ENCODE data around the gene CLASP1. TPM values are rescaled to one million over a fixed set of nuclear protein-coding genes. Genes with fewer than 3 reads are reported as not detected.

Gene CLASP1
- total RNA-seq, 4 donors from 2014 or later, result 14.1 to 110 (median 55.9) TPM

- H3K36me3 ChIP-seq, result no peaks in the 10 kb centered on the region
- no peak for DNase-seq
- H3K4me3 ChIP-seq, result no peak overlapping the region
- H3K27me3 ChIP-seq, result no peaks in the 10 kb centered on the region
- TF ChIP-seq, protein P1, sequence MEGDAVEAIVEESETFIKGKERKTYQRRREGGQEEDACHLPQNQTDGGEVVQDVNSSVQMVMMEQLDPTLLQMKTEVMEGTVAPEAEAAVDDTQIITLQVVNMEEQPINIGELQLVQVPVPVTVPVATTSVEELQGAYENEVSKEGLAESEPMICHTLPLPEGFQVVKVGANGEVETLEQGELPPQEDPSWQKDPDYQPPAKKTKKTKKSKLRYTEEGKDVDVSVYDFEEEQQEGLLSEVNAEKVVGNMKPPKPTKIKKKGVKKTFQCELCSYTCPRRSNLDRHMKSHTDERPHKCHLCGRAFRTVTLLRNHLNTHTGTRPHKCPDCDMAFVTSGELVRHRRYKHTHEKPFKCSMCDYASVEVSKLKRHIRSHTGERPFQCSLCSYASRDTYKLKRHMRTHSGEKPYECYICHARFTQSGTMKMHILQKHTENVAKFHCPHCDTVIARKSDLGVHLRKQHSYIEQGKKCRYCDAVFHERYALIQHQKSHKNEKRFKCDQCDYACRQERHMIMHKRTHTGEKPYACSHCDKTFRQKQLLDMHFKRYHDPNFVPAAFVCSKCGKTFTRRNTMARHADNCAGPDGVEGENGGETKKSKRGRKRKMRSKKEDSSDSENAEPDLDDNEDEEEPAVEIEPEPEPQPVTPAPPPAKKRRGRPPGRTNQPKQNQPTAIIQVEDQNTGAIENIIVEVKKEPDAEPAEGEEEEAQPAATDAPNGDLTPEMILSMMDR (IDR thresholded peaks at IDR 0.05), result no peak
- no peak for TF ChIP-seq POLR2A (IDR thresholded peaks at IDR 0.05)
- no peaks in the 10 kb centered on the region for H3K9me3 ChIP-seq
- intact Hi-C loops (cut with DNase I; ENCODE audit: low total_unique reads), result no loop called here
- H3K27ac ChIP-seq, result no peak overlapping the region
- H3K4me1 ChIP-seq, result no peaks in the 10 kb centered on the region
These were observed 143.2 kb downstream of the CLASP1 start for GRCh38 chr2:121505986-121506586.

GRCh38 chr2:121505005-121505404 lies 144.3 kb downstream of the CLASP1 start:
- intact Hi-C loops (cut with DNase I; ENCODE audit: low total_unique reads), result no loop called here
- Histone ChIP-seq H3K9me3 (no peaks in the 10 kb centered on the region), H3K4me1 (no peaks in the 10 kb centered on the region), H3K27me3 (no peaks in the 10 kb centered on the region), H3K36me3 (no peaks in the 10 kb centered on the region), H3K27ac (no peak overlapping the region), H3K4me3 (no peak overlapping the region)
- no peak for TF ChIP-seq POLR2A (IDR thresholded peaks at IDR 0.05)
- TF ChIP-seq, protein P1 (IDR thresholded peaks at IDR 0.05), result no peak
- DNase-seq, result no peak

DNA sequence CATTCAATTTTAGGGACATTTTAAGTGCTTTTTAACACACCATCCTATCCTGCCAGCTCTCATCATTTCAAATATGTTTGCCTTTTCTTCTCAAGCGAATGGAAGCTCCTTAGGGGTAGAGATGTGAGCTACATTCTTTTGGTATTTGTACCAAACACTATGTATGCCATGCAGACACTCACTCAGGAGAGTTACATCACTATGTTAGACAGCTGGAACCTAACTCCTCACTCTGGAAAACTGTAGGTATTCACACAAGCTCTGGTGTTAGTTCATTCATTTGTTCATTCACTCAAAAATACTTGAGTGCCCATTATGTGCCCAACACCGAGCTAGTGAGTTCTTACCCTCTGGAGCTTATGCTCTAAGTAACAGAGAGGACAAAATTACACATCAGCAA lies 144.9 kb downstream of the CLASP1 start:
- no peaks in the 10 kb centered on the region for H3K9me3 ChIP-seq
- no peak overlapping the region for H3K27ac ChIP-seq
- no peak overlapping the region for H3K4me3 ChIP-seq
- H3K27me3 ChIP-seq, result no peaks in the 10 kb centered on the region
- H3K4me1 ChIP-seq, result no peaks in the 10 kb centered on the region
- DNase-seq, result no peak
- TF ChIP-seq, protein P1 (IDR thresholded peaks at IDR 0.05), result no peak
- TF ChIP-seq POLR2A (IDR thresholded peaks at IDR 0.05), result no peak
- intact Hi-C loops (cut with DNase I; ENCODE audit: low total_unique reads), result no loop called here
- no peaks in the 10 kb centered on the region for H3K36me3 ChIP-seq

DNA sequence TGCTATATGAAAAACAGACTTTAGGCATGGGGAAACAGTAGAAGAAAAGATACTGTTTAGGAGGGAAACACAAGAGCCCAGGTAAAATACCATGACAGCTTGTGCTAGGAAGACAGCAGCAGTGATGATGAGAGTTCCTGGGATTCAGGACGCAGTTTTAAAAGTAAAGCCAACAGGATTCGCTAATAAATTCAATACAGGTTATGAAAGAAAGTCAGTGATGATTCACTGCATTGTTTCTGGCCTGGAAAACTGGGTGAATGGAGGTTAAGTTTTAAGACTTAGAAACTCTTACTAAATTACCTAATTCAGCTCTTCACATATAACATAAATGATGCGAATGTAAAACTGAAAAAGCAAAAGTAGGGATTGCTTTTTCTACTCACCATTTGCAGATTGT lies 146.5 kb downstream of the CLASP1 start:
- intact Hi-C loops (cut with DNase I; ENCODE audit: low total_unique reads), result no loop called here
- Histone ChIP-seq H3K4me3 (no peak overlapping the region), H3K27me3 (no peaks in the 10 kb centered on the region), H3K27ac (no peak overlapping the region), H3K36me3 (no peaks in the 10 kb centered on the region), H3K4me1 (no peaks in the 10 kb centered on the region), H3K9me3 (no peaks in the 10 kb centered on the region)
- DNase-seq, result no peak
- no peak for TF ChIP-seq POLR2A (IDR thresholded peaks at IDR 0.05)
- TF ChIP-seq, protein P1 (IDR thresholded peaks at IDR 0.05), result no peak

- Histone ChIP-seq H3K36me3 (no peaks in the 10 kb centered on the region), H3K4me3 (no peak overlapping the region), H3K4me1 (no peaks in the 10 kb centered on the region), H3K27me3 (no peaks in the 10 kb centered on the region), H3K27ac (no peak overlapping the region), H3K9me3 (no peaks in the 10 kb centered on the region)
- intact Hi-C loops (cut with DNase I; ENCODE audit: low total_unique reads), result no loop called here
- no peak for DNase-seq
- TF ChIP-seq, protein P1 (IDR thresholded peaks at IDR 0.05), result no peak
- TF ChIP-seq POLR2A (IDR thresholded peaks at IDR 0.05), result no peak
These were observed 147.0 kb downstream of the CLASP1 start for GRCh38 chr2:121502246-121502645.
